ENCODE data around the gene HIPK2. TPM values are rescaled to one million over a fixed set of nuclear protein-coding genes. Genes with fewer than 3 reads are reported as not detected.

Gene HIPK2
- total and polyA plus RNA-seq, 10 of the 15 experiments (the other 5 are each of a cell fraction or from before 2014, with no cell fraction given): 1.7 to 39.0 (median 9.4) TPM

DNA sequence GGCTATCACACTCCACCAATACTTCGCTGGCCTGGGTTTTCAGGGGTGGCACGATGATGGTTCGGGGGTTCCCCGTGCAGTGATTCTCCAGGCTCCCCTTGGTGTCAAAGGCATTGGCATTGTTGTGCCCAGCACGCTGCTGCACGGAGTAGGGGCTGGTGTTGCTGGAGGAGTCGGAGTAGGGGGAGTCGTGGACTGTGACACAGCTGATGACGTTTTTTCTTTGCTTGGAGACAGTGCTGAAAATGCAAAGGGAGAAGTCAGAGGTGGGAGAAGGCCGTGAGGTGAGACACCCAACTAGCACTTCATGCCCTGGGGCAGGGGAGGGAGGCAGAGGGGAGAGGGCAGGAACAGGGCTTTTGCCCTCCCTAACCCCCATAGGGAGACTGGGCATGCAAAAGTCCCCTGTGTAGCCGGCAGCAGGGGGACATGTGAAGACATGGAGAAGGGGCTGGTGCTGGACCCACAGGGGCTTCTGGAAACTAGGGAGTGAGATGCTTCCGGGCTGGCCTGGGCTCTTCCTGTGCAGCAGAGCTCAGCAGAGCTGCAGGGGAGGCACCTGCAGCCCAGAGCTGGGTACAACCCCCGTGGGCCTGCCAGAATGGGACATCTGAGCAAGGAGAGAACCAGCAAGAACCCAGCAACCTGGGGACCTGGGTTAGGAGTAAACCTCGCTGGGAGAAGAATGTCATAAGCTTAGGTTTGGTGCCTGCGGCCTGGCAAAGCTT lies 193.8 kb downstream of the HIPK2 start:
- CTCF ChIA-PET: interaction anchor here (0.5 to 3.4 kb wide), 3 partner anchors 18 to 251 kb away, joined by 3 to 13 read pairs (median 13); no protein-coding TSS in a partner anchor
- ATAC-seq (no peak), FAIRE-seq (no peak), DNase-seq (ENCODE audit: low read depth, low spot score) (no peak)
- no TSS peak for BruUV-seq (replicated peaks)
- H3K4me3 ChIP-seq: no peak overlapping the region
- RAD21 ChIA-PET (ENCODE audit: unreplicated experiment): no interaction called here
- no peaks in the 10 kb centered on the region for H3K79me2 ChIP-seq (ENCODE audit: control insufficient read depth, insufficient read depth, low read length)
- no peaks in the 10 kb centered on the region for H3K4me1 ChIP-seq (ENCODE audit: control insufficient read depth, insufficient read depth, low read length)
- H2AFZ ChIP-seq (ENCODE audit: control insufficient read depth, low read depth, low read length): no peak overlapping the region
- H3K36me3 ChIP-seq (ENCODE audit: control insufficient read depth in 2 of 2, insufficient read depth in 2 of 2, low read length in 1 of 2): peaks cover 0 to 14% of the 10 kb centered on the region in 2 experiments
- H3K9ac ChIP-seq (ENCODE audit: control insufficient read depth, insufficient read depth, low read length): no peak overlapping the region
- in situ Hi-C loops (cut with MboI) (no loop called here), intact Hi-C loops (cut with micrococcal nuclease; ENCODE audit: unreplicated experiment) (no loop called here)
- POLR2A ChIA-PET: no interaction called here
- no peak overlapping the region for H3K27ac ChIP-seq (ENCODE audit: control insufficient read depth, insufficient read depth)
- H3K4me2 ChIP-seq (ENCODE audit: control insufficient read depth, insufficient read depth): no peak overlapping the region
- TF ChIP-seq NFYB (IDR thresholded peaks at IDR 0.05; ENCODE audit: insufficient read depth, low read depth, low read length) (no peak), POLR2A (IDR thresholded peaks at IDR 0.05; ENCODE audit: low read depth, low read length) (peak; percentile 12; the same call in 1 of the 2 replicates), CREM (IDR thresholded peaks at IDR 0.05; ENCODE audit: low read depth) (no peak), EZH2 (IDR thresholded peaks at IDR 0.05; ENCODE audit: borderline replicate concordance, control insufficient read depth, low read depth, low read length) (no peak)
- 84% methylated on average over 15 of the region's 15 CpGs for WGBS (ENCODE audit: insufficient coverage, insufficient replicate concordance, low lambda C conversion rate, missing lambda C conversion rate)
- H3K27me3 ChIP-seq (replicated peaks in 1 of 2; ENCODE audit: control insufficient read depth in 2 of 2, insufficient read depth in 2 of 2, low read length in 1 of 2): no peaks in the 10 kb centered on the region
- no peaks in the 10 kb centered on the region for H4K20me1 ChIP-seq (ENCODE audit: control insufficient read depth, insufficient read depth)
- SMC1A ChIA-PET (ENCODE audit: uncharacterized antibody, unreplicated experiment): no interaction called here
- no peaks in the 10 kb centered on the region for H3K9me3 ChIP-seq (replicated peaks; ENCODE audit: control insufficient read depth, insufficient read depth, low read length)

GRCh38 chr7:139582671-139583155 lies 195.1 kb downstream of the HIPK2 start:
- Histone ChIP-seq H4K20me1 (ENCODE audit: control insufficient read depth, insufficient read depth) (no peaks in the 10 kb centered on the region), H3K36me3 (ENCODE audit: control insufficient read depth in 2 of 2, insufficient read depth in 2 of 2, low read length in 1 of 2) (peaks cover 0 to 9% of the 10 kb centered on the region in 2 experiments), H3K4me3 (no peak overlapping the region), H3K4me1 (ENCODE audit: control insufficient read depth, insufficient read depth, low read length) (no peaks in the 10 kb centered on the region), H3K9ac (ENCODE audit: control insufficient read depth, insufficient read depth, low read length) (no peak overlapping the region), H3K27ac (ENCODE audit: control insufficient read depth, insufficient read depth) (no peak overlapping the region), H3K79me2 (ENCODE audit: control insufficient read depth, insufficient read depth, low read length) (no peaks in the 10 kb centered on the region), H2AFZ (ENCODE audit: control insufficient read depth, low read depth, low read length) (no peak overlapping the region), H3K27me3 (replicated peaks in 1 of 2; ENCODE audit: control insufficient read depth in 2 of 2, insufficient read depth in 2 of 2, low read length in 1 of 2) (no peaks in the 10 kb centered on the region), H3K9me3 (replicated peaks; ENCODE audit: control insufficient read depth, insufficient read depth, low read length) (no peaks in the 10 kb centered on the region), H3K4me2 (ENCODE audit: control insufficient read depth, insufficient read depth) (no peak overlapping the region)
- ChIA-PET CTCF (interaction anchor here (3.4 kb wide), 1 partner anchor 20 kb away, joined by 13 read pairs; no protein-coding TSS in a partner anchor), RAD21 (ENCODE audit: unreplicated experiment) (no interaction called here), POLR2A (no interaction called here), SMC1A (ENCODE audit: uncharacterized antibody, unreplicated experiment) (no interaction called here)
- intact Hi-C loops (cut with micrococcal nuclease; ENCODE audit: unreplicated experiment) (no loop called here), in situ Hi-C loops (cut with MboI) (no loop called here)
- 94% methylated on average over 14 of the region's 14 CpGs for WGBS (ENCODE audit: insufficient coverage, insufficient replicate concordance, low lambda C conversion rate, missing lambda C conversion rate)
- BruUV-seq (replicated peaks): TSS peak; percentile 11
- DNase-seq (ENCODE audit: low read depth, low spot score) (no peak), ATAC-seq (no peak), FAIRE-seq (no peak)
- no peak for TF ChIP-seq SREBF2 (IDR thresholded peaks at IDR 0.05; ENCODE audit: low read length)
- no peak for TF ChIP-seq SUPT20H (IDR thresholded peaks at IDR 0.05; ENCODE audit: borderline replicate concordance, control insufficient read depth, low read depth, low read length)
- no peak for TF ChIP-seq FOXK2 (IDR thresholded peaks at IDR 0.05)
- no peak for TF ChIP-seq NKRF (conservative IDR thresholded peaks at IDR 0.05)
- no peak for TF ChIP-seq EED (IDR thresholded peaks at IDR 0.05; ENCODE audit: low read depth)
- no peak for TF ChIP-seq GABPA (IDR thresholded peaks at IDR 0.05; ENCODE audit: low read depth)
- no peak for TF ChIP-seq ZNF622 (IDR thresholded peaks at IDR 0.05)
- TF ChIP-seq SPI1 (IDR thresholded peaks at IDR 0.05; ENCODE audit: borderline replicate concordance, insufficient read depth, low read depth, low read length): no peak
- TF ChIP-seq SIX5 (IDR thresholded peaks at IDR 0.05; ENCODE audit: low read depth, low read length, severe bottlenecking): no peak

All from GM12878 (cell line).